ENCODE measurements around the gene CASP3.
"Not testable (repeated sequence)": the region's sequence is repeated elsewhere in the genome, so short reads cannot be mapped to it uniquely, and the experiment has no call there.

Gene CASP3

GRCh38 chr4:184593461-184593860, 55.8 kb downstream of the CASP3 start:
- Histone ChIP-seq H3K4me1 (ENCODE audit: insufficient read depth, low read length) (no peaks in the 10 kb centered on the region), H3K36me3 (ENCODE audit: insufficient read depth, low read length) (no peaks in the 10 kb centered on the region), H3K9me3 (ENCODE audit: low read length) (no peaks in the 10 kb centered on the region), H3K4me3 (ENCODE audit: low read length) (no peak overlapping the region), H2AFZ (ENCODE audit: low read depth, low read length) (no peak overlapping the region), H3K27me3 (ENCODE audit: insufficient read depth, low read length) (no peaks in the 10 kb centered on the region)

- not testable (repeated sequence) for H3K36me3 ChIP-seq (ENCODE audit: insufficient read depth, low read length); H2AFZ ChIP-seq (ENCODE audit: low read depth, low read length); H3K4me3 ChIP-seq (ENCODE audit: low read length); H3K27me3 ChIP-seq (ENCODE audit: insufficient read depth, low read length); H3K4me1 ChIP-seq (ENCODE audit: insufficient read depth, low read length); H3K9me3 ChIP-seq (ENCODE audit: low read length)
Observed at GRCh38 chr4:184591747-184592270, 57.4 kb downstream of the CASP3 start.

- Histone ChIP-seq H3K27me3 (ENCODE audit: insufficient read depth, low read length) (no peaks in the 10 kb centered on the region), H3K4me3 (ENCODE audit: low read length) (no peak overlapping the region), H3K4me1 (ENCODE audit: insufficient read depth, low read length) (peaks cover 4% of the 10 kb centered on the region), H3K36me3 (ENCODE audit: insufficient read depth, low read length) (no peaks in the 10 kb centered on the region), H2AFZ (ENCODE audit: low read depth, low read length) (no peak overlapping the region), H3K9me3 (ENCODE audit: low read length) (no peaks in the 10 kb centered on the region)
Observed at GRCh38 chr4:184591070-184591677, 58.1 kb downstream of the CASP3 start.

- Histone ChIP-seq H3K4me3 (ENCODE audit: low read length) (no peak overlapping the region), H3K9me3 (ENCODE audit: low read length) (no peaks in the 10 kb centered on the region), H3K36me3 (ENCODE audit: insufficient read depth, low read length) (no peaks in the 10 kb centered on the region), H3K4me1 (ENCODE audit: insufficient read depth, low read length) (peaks cover 4% of the 10 kb centered on the region), H3K27me3 (ENCODE audit: insufficient read depth, low read length) (no peaks in the 10 kb centered on the region), H2AFZ (ENCODE audit: low read depth, low read length) (no peak overlapping the region)
Observed at GRCh38 chr4:184590196-184590595, 59.1 kb downstream of the CASP3 start.

- peaks cover 4% of the 10 kb centered on the region for H3K4me1 ChIP-seq (ENCODE audit: insufficient read depth, low read length)
- no peaks in the 10 kb centered on the region for H3K36me3 ChIP-seq (ENCODE audit: insufficient read depth, low read length)
- H3K27me3 ChIP-seq (ENCODE audit: insufficient read depth, low read length) = no peaks in the 10 kb centered on the region
- H3K9me3 ChIP-seq (ENCODE audit: low read length) = no peaks in the 10 kb centered on the region
- no peak overlapping the region for H3K4me3 ChIP-seq (ENCODE audit: low read length)
- no peak overlapping the region for H2AFZ ChIP-seq (ENCODE audit: low read depth, low read length)
Observed at GRCh38 chr4:184588893-184589292, 60.4 kb downstream of the CASP3 start.

GRCh38 chr4:184587701-184588100, 61.5 kb downstream of the CASP3 start:
- no peak overlapping the region for H2AFZ ChIP-seq (ENCODE audit: low read depth, low read length)
- H3K9me3 ChIP-seq (ENCODE audit: low read length) = no peaks in the 10 kb centered on the region
- H3K27me3 ChIP-seq (ENCODE audit: insufficient read depth, low read length) = no peaks in the 10 kb centered on the region
- no peak overlapping the region for H3K4me3 ChIP-seq (ENCODE audit: low read length)
- H3K4me1 ChIP-seq (ENCODE audit: insufficient read depth, low read length) = peaks cover 4% of the 10 kb centered on the region
- no peaks in the 10 kb centered on the region for H3K36me3 ChIP-seq (ENCODE audit: insufficient read depth, low read length)

- H3K4me1 ChIP-seq (ENCODE audit: insufficient read depth, low read length) = peaks cover 4% of the 10 kb centered on the region
- no peaks in the 10 kb centered on the region for H3K36me3 ChIP-seq (ENCODE audit: insufficient read depth, low read length)
- no peak overlapping the region for H3K4me3 ChIP-seq (ENCODE audit: low read length)
- no peaks in the 10 kb centered on the region for H3K9me3 ChIP-seq (ENCODE audit: low read length)
- H3K27me3 ChIP-seq (ENCODE audit: insufficient read depth, low read length) = no peaks in the 10 kb centered on the region
- no peak overlapping the region for H2AFZ ChIP-seq (ENCODE audit: low read depth, low read length)
Observed at GRCh38 chr4:184587221-184587620, 62.0 kb downstream of the CASP3 start.

GRCh38 chr4:184583738-184584502, 65.3 kb downstream of the CASP3 start:
- H3K4me1 ChIP-seq (ENCODE audit: insufficient read depth, low read length) = peaks cover 4% of the 10 kb centered on the region
- no peaks in the 10 kb centered on the region for H3K36me3 ChIP-seq (ENCODE audit: insufficient read depth, low read length)
- no peak overlapping the region for H3K4me3 ChIP-seq (ENCODE audit: low read length)
- no peaks in the 10 kb centered on the region for H3K27me3 ChIP-seq (ENCODE audit: insufficient read depth, low read length)
- no peak overlapping the region for H2AFZ ChIP-seq (ENCODE audit: low read depth, low read length)
- H3K9me3 ChIP-seq (ENCODE audit: low read length) = peaks cover 2% of the 10 kb centered on the region

Data from neuron (in vitro differentiated cells).